Endothelial cell of umbilical vein (primary cell): ENCODE measurements around the gene RRP8. TPM values are rescaled to one million over a fixed set of nuclear protein-coding genes. Genes with fewer than 3 reads are reported as not detected.

Experiments
- BruUV-seq: library from RNA; stranded (reverse); fragments of 400-500 nt; replicated peaks from 2 replicates; lab custom pipeline; 2021; lab: Mats Ljungman, UMichigan
- CTCF ChIA-PET: fragments of 300-600, 350-600 bp; sonication (Branson Sonifier 250); formaldehyde crosslinking; loops from one replicate; lab custom pipeline; 2021; ENCODE audit warnings: antibody characterized with exemption, inconsistent platforms; lab: Charles Lee
- POLR2A ChIA-PET: fragments of 300-600, 350-600 bp; sonication (Branson Sonifier 250); formaldehyde crosslinking; loops from one replicate; lab custom pipeline; 2021; ENCODE audit warnings: antibody characterized with exemption, inconsistent platforms; lab: Charles Lee
- DNase-seq: peaks from one replicate; pipeline ENCODE4 v3.0.0-alpha.2; 2011; ENCODE audit warnings: low read depth, low spot score
- FAIRE-seq: peaks from 2 replicates; lab custom pipeline; 2011; peaks lifted over from hg19 to GRCh38; lab: Jason Lieb, UNC
- H2AFZ ChIP-seq: 2 replicates; pipeline ENCODE4 v1.6.0; 2012; ENCODE audit warnings: low read depth, low read length, control low read depth, inconsistent platforms
- H3K27ac ChIP-seq: 2 replicates; pipeline ENCODE4 v1.5.1; 2011; ENCODE audit warnings: low read depth, mild to moderate bottlenecking, control low read depth, low read length, moderate library complexity; ENCODE audit not compliant: insufficient read depth
- H3K27me3 ChIP-seq, 2 experiments: 2 replicates each; pipeline versions ENCODE4 v1.6.0 to v1.6.1; 2011; ENCODE audit warnings: low read length in 2 of 2, mixed read lengths in 1 of 2; ENCODE audit not compliant: control insufficient read depth in 2 of 2, insufficient read depth in 2 of 2
- H3K36me3 ChIP-seq, 2 experiments: 2 replicates in 1 of 2; 3 replicates in 1 of 2; pipeline ENCODE4 v1.5.1; 2011; ENCODE audit warnings: low read length in 2 of 2, mild to moderate bottlenecking in 1 of 2, moderate library complexity in 1 of 2; ENCODE audit not compliant: control insufficient read depth in 2 of 2, insufficient read depth in 2 of 2; ENCODE audit errors: extremely low read depth in 1 of 2
- H3K4me1 ChIP-seq: 3 replicates; pipeline ENCODE4 v1.5.1; 2011; ENCODE audit warnings: mild to moderate bottlenecking, low read length; ENCODE audit not compliant: control insufficient read depth, insufficient read depth; ENCODE audit errors: extremely low read depth
- H3K4me2 ChIP-seq: 2 replicates; pipeline ENCODE4 v1.6.1; 2011; ENCODE audit warnings: low read length, control low read depth, mixed read lengths; ENCODE audit not compliant: insufficient read depth
- H3K4me3 ChIP-seq, 3 experiments: fragments of 200-600 bp in 1 of 3; sonication (generic), shearing (Covaris generic) in 1 of 3; replicated peaks in 1 of 3; 2 replicates each; pipeline ENCODE4 v1.5.1; 2011 to 2016; ENCODE audit warnings: control low read depth in 3 of 3, low read length in 3 of 3, mild to moderate bottlenecking in 2 of 3, inconsistent platforms in 1 of 3, low read depth in 1 of 3, moderate library complexity in 1 of 3; ENCODE audit not compliant: insufficient read depth in 1 of 3
- H3K79me2 ChIP-seq: 2 replicates; pipeline ENCODE4 v1.6.0; 2012; ENCODE audit warnings: low read length, inconsistent platforms; ENCODE audit not compliant: control insufficient read depth, insufficient read depth
- H3K9ac ChIP-seq: replicated peaks from 2 replicates; pipeline ENCODE3; 2011; ENCODE audit warnings: low read length, control low read depth; ENCODE audit not compliant: insufficient read depth; ENCODE audit errors: extremely low read depth
- H3K9me1 ChIP-seq: replicated peaks from 3 replicates; pipeline ENCODE4 v1.6.0; 2011; ENCODE audit warnings: mild to moderate bottlenecking, low read length; ENCODE audit not compliant: control insufficient read depth, insufficient read depth; ENCODE audit errors: extremely low read depth
- H3K9me3 ChIP-seq: replicated peaks from 2 replicates; pipeline ENCODE4 v1.5.1; 2012; ENCODE audit warnings: low read length, inconsistent platforms; ENCODE audit not compliant: control insufficient read depth, insufficient read depth
- H4K20me1 ChIP-seq: replicated peaks from 2 replicates; pipeline ENCODE3; 2011; ENCODE audit warnings: mild to moderate bottlenecking, low read length; ENCODE audit not compliant: control insufficient read depth, insufficient read depth; ENCODE audit errors: extremely low read depth
- CTCF ChIP-seq, 2 donors: IDR thresholded peaks; 1 replicate in 1 of 2; 2 replicates in 1 of 2; pipeline ENCODE4 v1.5.1; 2011; ENCODE audit warnings: low read length in 2 of 2, mild to moderate bottlenecking in 2 of 2, moderate library complexity in 2 of 2, control low read depth in 1 of 2, inconsistent platforms in 1 of 2, low read depth in 1 of 2; ENCODE audit not compliant: insufficient read depth in 1 of 2; ENCODE audit errors: extremely low read depth in 1 of 2
- EZH2 ChIP-seq: IDR thresholded peaks from 2 replicates; pipeline ENCODE4 v1.6.1; 2012; ENCODE audit warnings: borderline replicate concordance, low read depth, mild to moderate bottlenecking, moderate library complexity, low read length, inconsistent platforms; ENCODE audit not compliant: severe bottlenecking
- FOS ChIP-seq: IDR thresholded peaks from 2 replicates; pipeline ENCODE4 v1.6.1; 2011; ENCODE audit warnings: mild to moderate bottlenecking, low read length, moderate library complexity, borderline replicate concordance; ENCODE audit not compliant: insufficient read depth
- GATA2 ChIP-seq: IDR thresholded peaks from 2 replicates; pipeline ENCODE4 v1.7.0; 2011; ENCODE audit warnings: low read depth, mild to moderate bottlenecking, moderate library complexity, mixed read lengths, low read length; ENCODE audit not compliant: insufficient read length, insufficient read depth
- JUN ChIP-seq: IDR thresholded peaks from 2 replicates; pipeline ENCODE4 v1.6.1; 2011; ENCODE audit warnings: borderline replicate concordance, low read depth; ENCODE audit not compliant: insufficient read length, insufficient read depth
- MYC ChIP-seq: IDR thresholded peaks from one replicate; pipeline ENCODE4 v1.6.1; 2011; ENCODE audit warnings: mild to moderate bottlenecking, low read depth, low read length
- POLR2A ChIP-seq: IDR thresholded peaks from 2 replicates; pipeline ENCODE4 v1.6.1; 2012; ENCODE audit warnings: low read depth, mild to moderate bottlenecking, control low read depth, low read length
- POLR2AphosphoS5 ChIP-seq: IDR thresholded peaks from 2 replicates; pipeline ENCODE4 v1.6.1; 2012; ENCODE audit warnings: low read depth, mild to moderate bottlenecking, control low read depth, low read length, moderate library complexity; ENCODE audit not compliant: insufficient read depth
- dilution Hi-C: fragments of 300-500 bp; cut with MboI; formaldehyde crosslinking; loops from one replicate; pipeline ENCODE4 v1.15.0; 2019; ENCODE audit warnings: low sequenced_read_pairs; ENCODE audit not compliant: extremely low pct_ligation_motif_present
- intact Hi-C: fragments of 100-400 bp; cut with micrococcal nuclease; formaldehyde crosslinking; loops from one replicate; pipeline ENCODE4 v1.10.0; 2022
- polyA plus RNA-seq, 4 experiments: library from polyadenylated mRNA; depleted of rRNA in 3 of 4; stranded (reverse) in 3 of 4; unstranded in 1 of 4; fragments of >200 nt; gene quantifications; 2 replicates each; pipeline versions ENCODE4 v1.2.1 to v1.2.3, GENCODE V29; 2011 to 2012; ENCODE audit warnings: missing spikeins in 1 of 4
- total RNA-seq: library from RNA; stranded (reverse); gene quantifications from 2 replicates; pipeline ENCODE4 v1.2.3, GENCODE V29; 2021
- TF ChIP-seq, protein P1 (sequence below): IDR thresholded peaks from 2 replicates; pipeline ENCODE4 v1.6.1; 2011; ENCODE audit not compliant: insufficient read depth, insufficient read length

RRP8 gene
- total and polyA plus RNA-seq, 2 donors (not counting 3 experiments of a cell fraction or from before 2014, with no cell fraction given), result 6.4 to 19.4 TPM

DNA sequence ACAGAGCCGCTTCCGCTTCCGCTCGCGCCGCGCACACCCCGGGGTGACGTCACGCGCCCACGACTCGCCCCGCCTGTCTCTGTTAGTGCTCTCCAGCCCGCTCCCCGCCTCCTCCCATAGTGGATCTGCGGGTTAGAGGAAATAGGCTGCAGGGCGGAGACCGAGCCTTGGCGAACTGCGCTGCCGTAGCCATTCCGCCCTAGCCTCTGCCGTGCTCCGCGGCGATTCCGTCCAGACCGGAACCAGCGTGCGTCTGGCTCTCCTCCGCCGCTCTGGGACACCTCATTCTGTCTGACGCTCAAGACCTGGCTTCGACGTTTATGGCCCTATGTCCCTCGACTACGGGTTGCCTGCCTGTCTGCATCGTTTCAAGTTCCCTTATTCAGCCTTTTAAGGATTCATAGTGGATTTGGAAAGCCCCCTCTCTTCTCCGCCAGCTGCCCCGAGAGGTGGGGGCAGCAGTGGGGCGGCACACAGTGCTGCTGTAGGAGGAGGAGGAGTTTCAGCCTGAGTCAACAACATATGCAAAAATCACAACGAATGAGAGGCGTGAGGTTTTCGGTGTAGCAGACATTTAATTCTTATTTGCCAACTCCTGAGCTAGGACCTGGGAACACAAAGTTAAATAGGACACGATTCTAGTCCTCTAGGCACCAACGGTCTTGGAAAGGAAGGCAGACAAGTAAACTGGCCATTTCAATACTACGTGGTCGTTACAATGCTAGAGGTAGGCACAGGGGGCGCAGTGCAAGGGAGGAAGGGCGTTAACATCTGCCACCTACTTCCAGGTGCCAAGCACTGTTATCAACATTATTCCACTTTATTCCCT is 9.0 kb upstream of the RRP8 start, which contains the start of gene TAF10:
Gene TAF10 (minus strand): TSS at position 4 of the 829 bp plus-strand sequence. CDS start 27 bp downstream, outside the sequence.
- peaks cover 57% of the 10 kb centered on the region for H3K4me1 ChIP-seq
- FAIRE-seq (peak; percentile 90), DNase-seq (peak; percentile 97)
- H3K27me3 ChIP-seq, result no peaks in the 10 kb centered on the region
- H2AFZ ChIP-seq, result peak within 1 kb of the TSS; percentile 12
- CTCF ChIA-PET, result interaction anchor here (0.9 to 4.5 kb wide), 17 partner anchors 8 to 233 kb away, joined by 3 to 43 read pairs (median 4); partner anchors contain the start of gene MRPL17
- H3K9ac ChIP-seq, result peak within 1 kb of the TSS; percentile 85
- no peaks in the 10 kb centered on the region for H3K9me3 ChIP-seq
- BruUV-seq, result TSS peak; percentile 81
- H4K20me1 ChIP-seq, result no peaks in the 10 kb centered on the region
- H3K27ac ChIP-seq, result peak within 1 kb of the TSS; percentile 89
- H3K79me2 ChIP-seq, result peaks cover 33% of the 10 kb centered on the region
- TF ChIP-seq, protein P1, sequence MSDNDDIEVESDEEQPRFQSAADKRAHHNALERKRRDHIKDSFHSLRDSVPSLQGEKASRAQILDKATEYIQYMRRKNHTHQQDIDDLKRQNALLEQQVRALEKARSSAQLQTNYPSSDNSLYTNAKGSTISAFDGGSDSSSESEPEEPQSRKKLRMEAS, result peak; percentile 76
- peak; percentile 96 for TF ChIP-seq POLR2AphosphoS5
- no peak for TF ChIP-seq EZH2
- no peak for TF ChIP-seq GATA2
- peak; percentile 41 to 49 for TF ChIP-seq CTCF (IDR thresholded peaks at IDR 0.05; ENCODE audit: extremely low read depth in 1 of 2, insufficient read depth in 1 of 2, low read depth in 1 of 2, low read length in 2 of 2)
- TF ChIP-seq FOS, result peak; percentile 38
- peak; percentile 10 for TF ChIP-seq JUN
- TF ChIP-seq MYC, result no peak
- TF ChIP-seq POLR2A, result peak; percentile 92
- H3K4me3 ChIP-seq, result peak within 1 kb of the TSS; percentile 28 to 72 (median 71)
- intact Hi-C loops, result loop anchor here (1.0 kb wide), 5 partner anchors 9 to 131 kb away; partner anchors contain the start of genes ARFIP2, ILK, MRPL17 and RRP8
- dilution Hi-C loops, result no loop called here
- no peaks in the 10 kb centered on the region for H3K9me1 ChIP-seq
- POLR2A ChIA-PET, result interaction anchor here (1.1 to 2.0 kb wide), 3 partner anchors 42 to 71 kb away, joined by 3 to 14 read pairs (median 4); partner anchors contain the start of gene MRPL17
- peaks cover 36 to 45% of the 10 kb centered on the region in 2 experiments for H3K36me3 ChIP-seq
- peak within 1 kb of the TSS; percentile 84 for H3K4me2 ChIP-seq
